Measurements from ENCODE around the gene RPL18.

- TF ChIP-seq EZH2 (IDR thresholded peaks at IDR 0.05; ENCODE audit: insufficient read depth, poor library complexity, severe bottlenecking): no peak
- no peak for TF ChIP-seq EZH2phosphoT487 (IDR thresholded peaks at IDR 0.05; ENCODE audit: insufficient read depth, low read depth)
Measured at GRCh38 chr19:48578891-48579290, 40.1 kb downstream of the RPL18 start.
